Muscle layer of colon (tissue), 2 donors: ENCODE data around the gene AFAP1L2.

Experiments
- H3K27ac ChIP-seq: one replicate; pipeline ENCODE4 v1.7.0; 2013; ENCODE audit warnings: low read depth, mild to moderate bottlenecking, low read length, moderate library complexity
- H3K27me3 ChIP-seq, 2 donors: one replicate each; pipeline ENCODE4 v1.7.0; 2013; ENCODE audit warnings: low read length in 2 of 2, mild to moderate bottlenecking in 2 of 2; ENCODE audit not compliant: insufficient read depth in 2 of 2, control insufficient read depth in 1 of 2
- H3K36me3 ChIP-seq: one replicate; pipeline ENCODE4 v1.7.0; 2013; ENCODE audit warnings: mild to moderate bottlenecking, low read length; ENCODE audit not compliant: insufficient read depth
- H3K4me1 ChIP-seq: one replicate; pipeline ENCODE4 v1.7.0; 2013; ENCODE audit warnings: mild to moderate bottlenecking, low read length; ENCODE audit not compliant: insufficient read depth
- H3K4me3 ChIP-seq, 2 donors: one replicate each; pipeline ENCODE4 v1.7.0; 2013; ENCODE audit warnings: low read length in 2 of 2, low read depth in 1 of 2, mild to moderate bottlenecking in 1 of 2, moderate library complexity in 1 of 2
- H3K9ac ChIP-seq: one replicate; pipeline ENCODE4 v1.7.0; 2013; ENCODE audit warnings: low read length
- H3K9me3 ChIP-seq: one replicate; pipeline ENCODE4 v1.7.0; 2013; ENCODE audit warnings: mild to moderate bottlenecking, low read length
- donor health status: abdominal sarcoma.
- donor health status: Adenocarcinoma of cecum.

Gene AFAP1L2

GRCh38 chr10:114380797-114381196, 23.5 kb downstream of the AFAP1L2 start:
- H3K9ac ChIP-seq = no peak overlapping the region
- no peaks in the 10 kb centered on the region for H3K9me3 ChIP-seq
- H3K36me3 ChIP-seq = no peaks in the 10 kb centered on the region
- H3K4me1 ChIP-seq = peaks cover 11% of the 10 kb centered on the region
- no peak overlapping the region for H3K27ac ChIP-seq
- no peak overlapping the region for H3K4me3 ChIP-seq
- no peaks in the 10 kb centered on the region for H3K27me3 ChIP-seq

DNA sequence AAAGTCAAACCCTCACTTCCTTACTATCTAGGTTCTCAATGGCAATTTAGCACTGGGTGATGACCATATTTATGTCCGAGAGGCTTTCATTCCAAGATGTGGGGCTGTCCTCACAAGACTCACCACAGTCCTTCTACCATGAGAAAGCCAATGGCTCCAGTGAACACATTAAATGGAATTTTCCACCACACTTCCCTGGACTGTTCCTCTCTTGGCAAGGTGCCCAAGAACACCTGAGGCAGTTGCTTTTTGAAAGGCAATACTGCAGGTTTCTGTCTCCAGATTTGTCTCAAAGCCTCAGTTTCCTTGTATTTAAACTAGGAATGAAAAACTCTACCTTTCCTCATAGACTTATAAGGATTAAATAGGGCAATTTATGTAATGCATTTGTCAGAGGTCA, 24.2 kb downstream of the AFAP1L2 start:
- no peaks in the 10 kb centered on the region for H3K27me3 ChIP-seq
- H3K27ac ChIP-seq = peak overlapping the region; percentile 7
- H3K4me1 ChIP-seq = peaks cover 12% of the 10 kb centered on the region
- no peaks in the 10 kb centered on the region for H3K36me3 ChIP-seq
- no peak overlapping the region for H3K4me3 ChIP-seq
- no peaks in the 10 kb centered on the region for H3K9me3 ChIP-seq
- H3K9ac ChIP-seq = no peak overlapping the region

DNA sequence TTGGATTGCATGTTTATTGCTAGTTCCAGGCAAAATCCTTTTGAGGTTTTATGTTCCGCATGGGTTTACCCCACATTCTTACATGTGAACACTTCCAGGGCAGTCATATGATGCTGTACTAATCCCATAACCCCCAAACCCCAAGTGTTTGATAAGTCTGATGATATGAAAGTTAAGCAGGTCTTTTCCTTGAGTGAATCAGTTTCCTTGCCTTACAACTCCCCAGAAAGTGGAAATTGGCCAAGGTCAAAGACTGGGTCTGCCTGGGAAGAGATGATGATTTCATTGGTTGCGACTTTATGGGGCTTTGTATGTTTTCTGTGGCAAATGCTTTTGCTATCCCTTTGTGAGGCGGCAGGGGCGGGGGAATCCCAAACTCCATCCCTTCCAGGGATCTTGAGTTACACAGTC, 24.7 kb downstream of the AFAP1L2 start:
- Histone ChIP-seq H3K4me1 (peaks cover 16% of the 10 kb centered on the region), H3K9ac (no peak overlapping the region), H3K4me3 (no peak overlapping the region), H3K36me3 (no peaks in the 10 kb centered on the region), H3K9me3 (no peaks in the 10 kb centered on the region), H3K27me3 (no peaks in the 10 kb centered on the region), H3K27ac (peak overlapping the region; percentile 7)

GRCh38 chr10:114376523-114376922, 27.8 kb downstream of the AFAP1L2 start:
- no peak overlapping the region for H3K4me3 ChIP-seq
- peaks cover 30% of the 10 kb centered on the region for H3K4me1 ChIP-seq
- no peak overlapping the region for H3K9ac ChIP-seq
- no peaks in the 10 kb centered on the region for H3K9me3 ChIP-seq
- H3K27ac ChIP-seq = no peak overlapping the region
- H3K27me3 ChIP-seq = no peaks in the 10 kb centered on the region
- H3K36me3 ChIP-seq = no peaks in the 10 kb centered on the region

- Histone ChIP-seq H3K4me1 (peaks cover 27% of the 10 kb centered on the region), H3K4me3 (no peak overlapping the region), H3K27ac (no peak overlapping the region), H3K27me3 (no peaks in the 10 kb centered on the region), H3K9ac (no peak overlapping the region), H3K9me3 (no peaks in the 10 kb centered on the region), H3K36me3 (no peaks in the 10 kb centered on the region)
These were observed 29.3 kb downstream of the AFAP1L2 start for GRCh38 chr10:114375047-114375446.

- Histone ChIP-seq H3K27me3 (no peaks in the 10 kb centered on the region), H3K36me3 (no peaks in the 10 kb centered on the region), H3K9me3 (no peaks in the 10 kb centered on the region), H3K4me3 (no peak overlapping the region), H3K9ac (no peak overlapping the region), H3K27ac (peak overlapping the region; percentile 64), H3K4me1 (peaks cover 19% of the 10 kb centered on the region)
These were observed 30.1 kb downstream of the AFAP1L2 start for GRCh38 chr10:114374053-114374791.

- H3K36me3 ChIP-seq = no peaks in the 10 kb centered on the region
- peak overlapping the region; percentile 64 for H3K27ac ChIP-seq
- H3K9ac ChIP-seq = no peak overlapping the region
- H3K4me3 ChIP-seq = no peak overlapping the region
- H3K9me3 ChIP-seq = no peaks in the 10 kb centered on the region
- peaks cover 19% of the 10 kb centered on the region for H3K4me1 ChIP-seq
- no peaks in the 10 kb centered on the region for H3K27me3 ChIP-seq
These were observed 30.7 kb downstream of the AFAP1L2 start for GRCh38 chr10:114373631-114374030.

- Histone ChIP-seq H3K9me3 (no peaks in the 10 kb centered on the region), H3K27ac (no peak overlapping the region), H3K9ac (no peak overlapping the region), H3K4me1 (peaks cover 21% of the 10 kb centered on the region), H3K36me3 (no peaks in the 10 kb centered on the region), H3K4me3 (no peak overlapping the region), H3K27me3 (no peaks in the 10 kb centered on the region)
These were observed 31.3 kb downstream of the AFAP1L2 start for GRCh38 chr10:114372995-114373394.

- no peak overlapping the region for H3K27ac ChIP-seq
These were observed 32.1 kb downstream of the AFAP1L2 start for GRCh38 chr10:114372179-114372578.

DNA sequence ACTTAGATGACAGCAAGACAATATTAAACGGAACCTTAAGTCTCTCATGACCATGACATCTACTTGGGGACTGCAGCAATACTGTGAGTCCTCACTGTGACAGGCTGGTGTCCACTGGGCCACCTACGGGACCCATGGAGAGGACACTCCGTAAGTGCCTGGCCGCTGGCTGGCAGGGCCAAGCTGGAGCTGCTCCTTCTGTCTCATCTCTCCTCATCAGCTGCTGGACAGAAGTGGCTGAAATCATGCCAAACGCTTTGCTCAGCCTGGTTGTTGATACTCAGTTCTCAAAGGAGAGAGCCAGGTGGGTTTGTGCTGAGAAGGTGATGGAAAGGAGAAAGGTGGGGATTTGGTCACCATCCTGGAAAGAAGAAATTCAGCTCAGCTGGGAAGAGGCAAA, 33.3 kb downstream of the AFAP1L2 start:
- H3K4me3 ChIP-seq = no peak overlapping the region
- H3K27me3 ChIP-seq = no peaks in the 10 kb centered on the region
- H3K9ac ChIP-seq = no peak overlapping the region
- no peak overlapping the region for H3K27ac ChIP-seq
- H3K9me3 ChIP-seq = no peaks in the 10 kb centered on the region
- H3K36me3 ChIP-seq = no peaks in the 10 kb centered on the region
- peaks cover 37% of the 10 kb centered on the region for H3K4me1 ChIP-seq

More at GRCh38 chr10:114372179-114372578, 32.1 kb downstream of the AFAP1L2 start:
- Histone ChIP-seq H3K36me3 (no peaks in the 10 kb centered on the region), H3K4me3 (no peak overlapping the region), H3K9me3 (no peaks in the 10 kb centered on the region), H3K4me1 (peaks cover 29% of the 10 kb centered on the region), H3K27me3 (no peaks in the 10 kb centered on the region), H3K9ac (no peak overlapping the region)

DNA sequence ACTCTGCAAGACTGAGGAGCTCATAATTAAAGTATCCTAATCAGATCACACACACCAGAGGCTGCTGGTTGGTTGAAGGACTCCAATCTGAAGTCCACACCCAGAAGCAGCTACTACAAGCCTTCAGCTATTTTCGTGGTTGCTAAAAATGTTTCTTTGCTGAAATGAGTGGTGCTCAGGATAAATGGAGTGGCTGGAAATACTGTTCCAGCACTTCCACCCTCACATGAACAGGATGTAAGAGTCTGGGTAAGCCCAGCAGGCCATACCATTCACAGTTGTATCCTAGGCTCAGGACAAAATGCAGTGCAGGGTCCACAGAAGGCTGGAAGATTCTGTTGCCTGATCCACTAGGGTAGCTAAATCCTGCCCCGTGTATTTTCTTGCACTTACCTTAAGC, 34.1 kb downstream of the AFAP1L2 start:
- no peaks in the 10 kb centered on the region for H3K27me3 ChIP-seq
- no peak overlapping the region for H3K4me3 ChIP-seq
- H3K27ac ChIP-seq = no peak overlapping the region
- no peaks in the 10 kb centered on the region for H3K9me3 ChIP-seq
- H3K36me3 ChIP-seq = no peaks in the 10 kb centered on the region
- H3K9ac ChIP-seq = no peak overlapping the region
- H3K4me1 ChIP-seq = peaks cover 37% of the 10 kb centered on the region

GRCh38 chr10:114368057-114368391, 36.3 kb downstream of the AFAP1L2 start:
- Histone ChIP-seq H3K4me3 (no peak overlapping the region), H3K4me1 (peaks cover 18% of the 10 kb centered on the region), H3K27me3 (no peaks in the 10 kb centered on the region), H3K27ac (peak overlapping the region; percentile 25), H3K36me3 (no peaks in the 10 kb centered on the region), H3K9me3 (no peaks in the 10 kb centered on the region), H3K9ac (no peak overlapping the region)
